ENCODE data around the gene GALNT16.
"Not testable (repeated sequence)": the region's sequence is repeated elsewhere in the genome, so short reads cannot be mapped to it uniquely, and the experiment has no call there.

GALNT16 gene

GRCh38 chr14:69370061-69370460, 110.1 kb downstream of the GALNT16 start:
- no peak for DNase-seq

- no peak for DNase-seq
Measured at GRCh38 chr14:69372146-69372545, 112.2 kb downstream of the GALNT16 start.

- DNase-seq, result no peak
Measured at GRCh38 chr14:69373104-69373503, 113.1 kb downstream of the GALNT16 start.

- no peak for DNase-seq
Measured at GRCh38 chr14:69374235-69374634, 114.3 kb downstream of the GALNT16 start.

- DNase-seq, result no peak
Measured at GRCh38 chr14:69375182-69375581, 115.2 kb downstream of the GALNT16 start.

- DNase-seq, result no peak
Measured at GRCh38 chr14:69375722-69376121, 115.8 kb downstream of the GALNT16 start.

- no peak for DNase-seq
Measured at GRCh38 chr14:69376439-69376838, 116.5 kb downstream of the GALNT16 start.

GRCh38 chr14:69378274-69378673, 118.3 kb downstream of the GALNT16 start:
- DNase-seq, result no peak

- no peak for DNase-seq
Measured at GRCh38 chr14:69387311-69387710, 127.4 kb downstream of the GALNT16 start.

GRCh38 chr14:69391400-69391799, 131.4 kb downstream of the GALNT16 start:
- DNase-seq, result not testable (repeated sequence)

- DNase-seq, result no peak
Measured at GRCh38 chr14:69392481-69392880, 132.5 kb downstream of the GALNT16 start.

- DNase-seq, result no peak
Measured at GRCh38 chr14:69395929-69396328, 136.0 kb downstream of the GALNT16 start.

GRCh38 chr14:69398053-69398817, 138.3 kb downstream of the GALNT16 start, which contains the start of the genes ERH and SLC39A9:
ERH (minus strand) TSS chr14:69398299; CDS start chr14:69398233, 66 bp downstream.
SLC39A9 (plus strand) TSS chr14:69398692; CDS start chr14:69399370, 678 bp downstream.
- DNase-seq, result peak; percentile 99

GRCh38 chr14:69398818-69399210, 138.9 kb downstream of the GALNT16 start:
- no peak for DNase-seq

- DNase-seq, result no peak
Measured at GRCh38 chr14:69399750-69400149, 139.8 kb downstream of the GALNT16 start.

- DNase-seq, result no peak
Measured at GRCh38 chr14:69400154-69400553, 140.2 kb downstream of the GALNT16 start.

GRCh38 chr14:69401841-69402240, 141.9 kb downstream of the GALNT16 start:
- DNase-seq, result no peak

GRCh38 chr14:69404478-69404877, 144.5 kb downstream of the GALNT16 start:
- no peak for DNase-seq

GRCh38 chr14:69404883-69405282, 144.9 kb downstream of the GALNT16 start:
- no peak for DNase-seq

GRCh38 chr14:69405762-69406161, 145.8 kb downstream of the GALNT16 start:
- no peak for DNase-seq
